Liver (tissue), 9 donors: ENCODE results near the gene DNHD1. TPM values are rescaled to one million over a fixed set of nuclear protein-coding genes. Genes with fewer than 3 reads are reported as not detected.

Experiments
- DNase-seq: peaks from one replicate; pipeline ENCODE4 v3.0.0-alpha.2; 2017; ENCODE audit warnings: low spot score
- H3K27ac ChIP-seq, 2 donors: one replicate each; pipeline ENCODE4 v1.7.0; 2013; ENCODE audit warnings: inconsistent platforms in 2 of 2, low read length in 2 of 2, control low read depth in 1 of 2, low read depth in 1 of 2, mild to moderate bottlenecking in 1 of 2
- H3K27me3 ChIP-seq, 4 donors: one replicate each; pipeline versions ENCODE4 v1.6.1 to v1.7.0; 2013; ENCODE audit warnings: low read length in 3 of 4, inconsistent platforms in 1 of 4, mild to moderate bottlenecking in 1 of 4, moderate library complexity in 1 of 4; ENCODE audit not compliant: control insufficient read depth in 4 of 4, insufficient read depth in 4 of 4
- H3K36me3 ChIP-seq, 4 donors: one replicate each; pipeline versions ENCODE4 v1.6.1 to v1.7.0; 2013; ENCODE audit warnings: low read length in 3 of 4, mild to moderate bottlenecking in 3 of 4, low read depth in 1 of 4, moderate library complexity in 1 of 4; ENCODE audit not compliant: control insufficient read depth in 4 of 4, insufficient read depth in 3 of 4
- H3K4me1 ChIP-seq, 4 donors: one replicate each; pipeline versions ENCODE4 v1.6.1 to v1.7.0; 2013; ENCODE audit warnings: low read length in 3 of 4, mild to moderate bottlenecking in 3 of 4, moderate library complexity in 1 of 4; ENCODE audit not compliant: control insufficient read depth in 4 of 4, insufficient read depth in 4 of 4
- H3K4me3 ChIP-seq, 3 donors: one replicate each; pipeline versions ENCODE4 v1.6.1 to v1.7.0; 2013; ENCODE audit warnings: low read length in 3 of 3, control low read depth in 1 of 3, low read depth in 1 of 3, mild to moderate bottlenecking in 1 of 3
- H3K9ac ChIP-seq, 2 donors: one replicate each; pipeline ENCODE4 v1.7.0; 2013; ENCODE audit warnings: low read length in 2 of 2, mild to moderate bottlenecking in 2 of 2, moderate library complexity in 2 of 2, control low read depth in 1 of 2, low read depth in 1 of 2
- H3K9me3 ChIP-seq, 4 donors: one replicate each; pipeline versions ENCODE4 v1.6.1 to v1.7.0; 2013; ENCODE audit warnings: low read length in 3 of 4; ENCODE audit not compliant: control insufficient read depth in 4 of 4
- ATF3 ChIP-seq: IDR thresholded peaks from 2 replicates; pipeline ENCODE4 v1.6.1; 2016; ENCODE audit warnings: antibody characterized with exemption
- CTCF ChIP-seq: fragments of 150-350 bp; IDR thresholded peaks from 2 replicates; pipeline ENCODE4 v1.5.1; 2017; ENCODE audit warnings: improper control_type of control experiment, low read depth, low read length; ENCODE audit not compliant: missing input control
- EGR1 ChIP-seq, 2 donors: IDR thresholded peaks; 2 replicates each; pipeline ENCODE4 v1.6.1; 2016 to 2018; ENCODE audit warnings: antibody characterized with exemption in 2 of 2, low read depth in 2 of 2
- FOXA2 ChIP-seq: IDR thresholded peaks from 2 replicates; pipeline ENCODE4 v1.6.1; 2016; ENCODE audit warnings: antibody characterized with exemption
- GABPA ChIP-seq, 2 donors: IDR thresholded peaks in 1 of 2; conservative IDR thresholded peaks in 1 of 2; 2 replicates each; pipeline ENCODE4 v1.6.1; 2016; ENCODE audit warnings: antibody characterized with exemption in 2 of 2, mild to moderate bottlenecking in 1 of 2, moderate library complexity in 1 of 2
- HNF4A ChIP-seq, 2 donors: conservative IDR thresholded peaks; 2 replicates each; pipeline ENCODE4 v1.6.1; 2016; ENCODE audit warnings: antibody characterized with exemption in 2 of 2, mild to moderate bottlenecking in 2 of 2
- HNF4G ChIP-seq: IDR thresholded peaks from 2 replicates; pipeline ENCODE4 v1.6.1; 2016; ENCODE audit warnings: antibody characterized with exemption
- JUND ChIP-seq, 2 donors: IDR thresholded peaks; 2 replicates each; pipeline ENCODE4 v1.6.1; 2016; ENCODE audit warnings: antibody characterized with exemption in 2 of 2
- MAX ChIP-seq: IDR thresholded peaks from 2 replicates; pipeline ENCODE4 v1.6.1; 2016; ENCODE audit warnings: antibody characterized with exemption
- REST ChIP-seq: IDR thresholded peaks from 2 replicates; pipeline ENCODE4 v1.6.1; 2016; ENCODE audit warnings: antibody characterized with exemption, mild to moderate bottlenecking
- RXRA ChIP-seq, 2 donors: IDR thresholded peaks; 2 replicates each; pipeline ENCODE4 v1.6.1; 2017 to 2018; ENCODE audit warnings: antibody characterized with exemption in 2 of 2, mild to moderate bottlenecking in 1 of 2
- SP1 ChIP-seq: IDR thresholded peaks from 2 replicates; pipeline ENCODE4 v1.6.1; 2018; ENCODE audit warnings: antibody characterized with exemption, mild to moderate bottlenecking
- TAF1 ChIP-seq: conservative IDR thresholded peaks from 2 replicates; pipeline ENCODE4 v1.6.1; 2016; ENCODE audit warnings: antibody characterized with exemption, mild to moderate bottlenecking
- YY1 ChIP-seq: IDR thresholded peaks from 2 replicates; pipeline ENCODE4 v1.6.1; 2016; ENCODE audit warnings: antibody characterized with exemption, mild to moderate bottlenecking
- ZBTB33 ChIP-seq: IDR thresholded peaks from 2 replicates; pipeline ENCODE4 v1.6.1; 2016; ENCODE audit warnings: antibody characterized with exemption
- WGBS: extraction: QIAGEN DNeasy Blood & Tissue Kit; methylation state at CpG from one replicate; pipeline ENCODE4 v1.1.7; 2013; 5-methylcytosine and 5-hydroxymethylcytosine counted together
- polyA plus RNA-seq, 2 donors: library from polyadenylated mRNA; stranded (reverse) in 1 of 2; unstranded in 1 of 2; fragments of 200-250 nt in 1 of 2; fragments of >200 nt in 1 of 2; fragmentation: Nextera tagmentation in 1 of 2; extraction: Ambion mirVana in 1 of 2; gene quantifications; one replicate each; pipeline versions ENCODE4 v1.2.1 to v1.2.3, GENCODE V29; 2013 to 2015
- total RNA-seq, 2 donors: library from RNA; depleted of rRNA; stranded (reverse); fragments of >200 nt; gene quantifications; one replicate each; pipeline ENCODE4 v1.2.3, GENCODE V29; 2014
- donor health status: healthy.
- donor health status: healthy.
- donor health status: healthy.
- donor health status: healthy.
- donor health status: healthy.

Gene DNHD1
- total and polyA plus RNA-seq, 4 donors, result 2.1 to 23.6 (median 5.0) TPM

- H3K4me3 ChIP-seq, result no peak overlapping the region
- WGBS, result 74% methylated on average over 4 of the region's 4 CpGs
- no peak for DNase-seq
Measured at GRCh38 chr11:6541356-6541755, 44.3 kb downstream of the DNHD1 start.

GRCh38 chr11:6542727-6543126 lies 45.6 kb downstream of the DNHD1 start:
- 77% methylated on average over 2 of the region's 2 CpGs for WGBS
- H3K36me3 ChIP-seq, result peaks cover 4 to 17% (median 7%) of the 10 kb centered on the region in 4 donors
- DNase-seq, result no peak
- H3K27me3 ChIP-seq, result no peaks in the 10 kb centered on the region
- no peak overlapping the region for H3K9ac ChIP-seq
- no peak for TF ChIP-seq RXRA (IDR thresholded peaks at IDR 0.05)
- TF ChIP-seq MAX, result no peak
- TF ChIP-seq ZBTB33, result no peak
- TF ChIP-seq HNF4A (conservative IDR thresholded peaks at IDR 0.05), result no peak
- no peak for TF ChIP-seq YY1
- no peak for TF ChIP-seq ATF3
- no peak for TF ChIP-seq TAF1
- TF ChIP-seq SP1, result no peak
- no peak for TF ChIP-seq JUND (IDR thresholded peaks at IDR 0.05)
- no peak for TF ChIP-seq FOXA2
- no peak for TF ChIP-seq REST
- TF ChIP-seq HNF4G, result no peak
- TF ChIP-seq EGR1 (IDR thresholded peaks at IDR 0.05; ENCODE audit: low read depth in 2 of 2), result no peak
- no peak for TF ChIP-seq GABPA (IDR thresholded peaks at IDR 0.05 in 1 of 2, conservative IDR thresholded peaks at IDR 0.05 in 1 of 2)
- TF ChIP-seq CTCF, result no peak
- no peaks in the 10 kb centered on the region for H3K4me1 ChIP-seq
- no peak overlapping the region for H3K27ac ChIP-seq
- H3K4me3 ChIP-seq, result no peak overlapping the region
- no peaks in the 10 kb centered on the region for H3K9me3 ChIP-seq

More at GRCh38 chr11:6541356-6541755, 44.3 kb downstream of the DNHD1 start:
- H3K27ac ChIP-seq, result no peak overlapping the region
- H3K36me3 ChIP-seq, result peaks cover 3 to 13% (median 6%) of the 10 kb centered on the region in 4 donors
- no peaks in the 10 kb centered on the region for H3K4me1 ChIP-seq
- no peaks in the 10 kb centered on the region for H3K9me3 ChIP-seq
- TF ChIP-seq GABPA (IDR thresholded peaks at IDR 0.05 in 1 of 2, conservative IDR thresholded peaks at IDR 0.05 in 1 of 2) (no peak), JUND (IDR thresholded peaks at IDR 0.05) (no peak)
- no peaks in the 10 kb centered on the region for H3K27me3 ChIP-seq
- no peak overlapping the region for H3K9ac ChIP-seq
